Activated B cell treated with CpG ODN at 0.5 μM for 24 hours (primary cell): Measurements from ENCODE around the gene DNAJC13. TPM values are rescaled to one million over a fixed set of nuclear protein-coding genes. Genes with fewer than 3 reads are reported as not detected.

Experiments
- ATAC-seq: fragments of 200-7000 bp; cut with Tn5 transposase; one replicate; pipeline ENCODE4 v1.10.0; 2021; ENCODE audit warnings: low read depth, mild to moderate bottlenecking, moderate library complexity
- CTCF ChIA-PET: fragments of 350-600 bp; sonication (Branson Sonifier 250); formaldehyde crosslinking; loops from one replicate; lab custom pipeline; 2021; ENCODE audit warnings: antibody characterized with exemption; lab: Charles Lee
- POLR2A ChIA-PET: fragments of 350-600 bp; sonication (Branson Sonifier 250); formaldehyde crosslinking; loops from one replicate; lab custom pipeline; 2021; ENCODE audit warnings: antibody characterized with exemption; lab: Charles Lee
- DNase-seq: peaks from one replicate; pipeline ENCODE4 v3.0.0; 2022
- H3K27ac Mint-ChIP-seq: one replicate; pipeline ENCODE4 v1.8.0; 2020; ENCODE audit warnings: mixed read lengths
- H3K27me3 Mint-ChIP-seq: one replicate; pipeline ENCODE4 v1.8.0; 2021; ENCODE audit warnings: mixed read lengths
- H3K36me3 Mint-ChIP-seq: one replicate; pipeline ENCODE4 v1.8.0; 2021; ENCODE audit warnings: low read depth, mixed read lengths
- H3K4me1 Mint-ChIP-seq: one replicate; pipeline ENCODE4 v1.8.0; 2021; ENCODE audit warnings: mixed read lengths
- H3K4me3 Mint-ChIP-seq: one replicate; pipeline ENCODE4 v1.8.0; 2020; ENCODE audit warnings: mild to moderate bottlenecking, mixed read lengths
- H3K9me3 Mint-ChIP-seq: one replicate; pipeline ENCODE4 v1.8.0; 2020; ENCODE audit warnings: mixed read lengths
- CTCF ChIP-seq: fragments of 200-600 bp; IDR thresholded peaks from one replicate; pipeline ENCODE4 v1.8.0; 2022; ENCODE audit warnings: antibody characterized with exemption, mild to moderate bottlenecking
- intact Hi-C: fragments of 100-400 bp; cut with micrococcal nuclease; formaldehyde crosslinking; loops from one replicate; pipeline ENCODE4 v1.15.1; 2024
- total RNA-seq: library from RNA; stranded (reverse); gene quantifications from 2 replicates; pipeline ENCODE4 v1.2.3, GENCODE V29; 2022

Gene DNAJC13
- total RNA-seq, 1 donor from 2014 or later, result 39.8 TPM

- Mint-ChIP-seq H3K27ac (peak overlapping the region; percentile 98), H3K27me3 (no peaks in the 10 kb centered on the region), H3K36me3 (peaks cover 22% of the 10 kb centered on the region), H3K4me3 (peak overlapping the region; percentile 99), H3K4me1 (peaks cover 31% of the 10 kb centered on the region), H3K9me3 (no peaks in the 10 kb centered on the region)
- intact Hi-C loops, result loop anchor here (5.0 to 10.0 kb wide), 4 partner anchors 1009 to 1836 kb away; partner anchors contain the start of genes PIK3R4, RYK and TOPBP1
- POLR2A ChIA-PET, result no interaction called here
- DNase-seq (no peak), ATAC-seq (no peak)
- TF ChIP-seq CTCF, result no peak
- CTCF ChIA-PET, result no interaction called here
Measured at GRCh38 chr3:132416161-132416560, 1.1 kb upstream of the DNAJC13 start.

- peaks cover 32% of the 10 kb centered on the region for H3K4me1 Mint-ChIP-seq
Measured at GRCh38 chr3:132417695-132418411, 551 bp downstream of the DNAJC13 start.

GRCh38 chr3:132418916-132419315 lies 1.6 kb downstream of the DNAJC13 start:
- CTCF ChIA-PET, result no interaction called here

More at GRCh38 chr3:132417695-132418411, 551 bp downstream of the DNAJC13 start:
- Mint-ChIP-seq H3K9me3 (no peaks in the 10 kb centered on the region), H3K4me3 (peak overlapping the region; percentile 99), H3K27ac (peak overlapping the region; percentile 98), H3K27me3 (no peaks in the 10 kb centered on the region), H3K36me3 (peaks cover 25% of the 10 kb centered on the region)
- ATAC-seq (peak; percentile 32), DNase-seq (no peak)
- CTCF ChIA-PET, result no interaction called here
- TF ChIP-seq CTCF, result no peak
- POLR2A ChIA-PET, result interaction anchor here (0.8 to 1.6 kb wide), 12 partner anchors 10 to 1524 kb away, joined by 3 to 20 read pairs (median 4); partner anchors contain the start of genes ATP2C1, CDV3, NUDT16 and TOPBP1
- intact Hi-C loops, result loop anchor here (1.0 to 10.0 kb wide), 12 partner anchors 12 to 1834 kb away; partner anchors contain the start of genes ACAD11, ASTE1, CDV3 and MRPL3

GRCh38 chr3:132421832-132422231 lies 4.5 kb downstream of the DNAJC13 start:
- intact Hi-C loops, result no loop called here
- Mint-ChIP-seq H3K9me3 (no peaks in the 10 kb centered on the region), H3K36me3 (peaks cover 40% of the 10 kb centered on the region), H3K27me3 (no peaks in the 10 kb centered on the region), H3K27ac (no peak overlapping the region), H3K4me3 (no peak overlapping the region), H3K4me1 (peaks cover 32% of the 10 kb centered on the region)
- CTCF ChIA-PET, result no interaction called here
- ATAC-seq (no peak), DNase-seq (no peak)
- POLR2A ChIA-PET, result no interaction called here
- no peak for TF ChIP-seq CTCF

More at GRCh38 chr3:132418916-132419315, 1.6 kb downstream of the DNAJC13 start:
- Mint-ChIP-seq H3K36me3 (peaks cover 27% of the 10 kb centered on the region), H3K27ac (no peak overlapping the region), H3K9me3 (no peaks in the 10 kb centered on the region), H3K27me3 (no peaks in the 10 kb centered on the region), H3K4me1 (peaks cover 34% of the 10 kb centered on the region), H3K4me3 (peak overlapping the region; percentile 99)
- intact Hi-C loops, result loop anchor here (5.0 to 10.0 kb wide), 4 partner anchors 1006 to 1833 kb away; partner anchors contain the start of genes PIK3R4, RYK and TOPBP1
- DNase-seq (no peak), ATAC-seq (no peak)
- no peak for TF ChIP-seq CTCF
- POLR2A ChIA-PET, result interaction anchor here (0.6 to 1.4 kb wide), 3 partner anchors 12 to 31 kb away, joined by 3 to 4 read pairs (median 3); no protein-coding TSS in a partner anchor

GRCh38 chr3:132422531-132422930 lies 5.2 kb downstream of the DNAJC13 start:
- Mint-ChIP-seq H3K4me3 (no peak overlapping the region), H3K27me3 (no peaks in the 10 kb centered on the region), H3K36me3 (peaks cover 36% of the 10 kb centered on the region), H3K4me1 (peaks cover 30% of the 10 kb centered on the region), H3K9me3 (no peaks in the 10 kb centered on the region), H3K27ac (no peak overlapping the region)
- ChIA-PET POLR2A (interaction anchor here (0.6 kb wide), 1 partner anchor 1152 kb away, joined by 3 read pairs; no protein-coding TSS in a partner anchor), CTCF (no interaction called here)
- intact Hi-C loops, result no loop called here
- TF ChIP-seq CTCF, result no peak
- ATAC-seq (no peak), DNase-seq (no peak)
